Suprapubic skin (tissue), 4 donors: ENCODE results near the gene KRAS. TPM values are rescaled to one million over a fixed set of nuclear protein-coding genes. Genes with fewer than 3 reads are reported as not detected.
A peak's percentile ranks its signal among the peaks of the same experiment; 100 is the strongest.

ENCODE experiments used
- DNase-seq, 2 donors: peaks; one replicate each; pipeline ENCODE4 v3.0.0-alpha.2; 2019; ENCODE audit warnings: low spot score in 2 of 2
- H3K27ac ChIP-seq: fragments of 200-600 bp; sonication (generic); one replicate; pipeline ENCODE4 v1.5.1; 2019
- H3K27me3 ChIP-seq: fragments of 200-600 bp; sonication (generic); one replicate; pipeline ENCODE4 v1.5.1; 2019
- H3K36me3 ChIP-seq: fragments of 200-600 bp; sonication (generic); one replicate; pipeline ENCODE4 v1.5.1; 2019
- H3K4me1 ChIP-seq: fragments of 200-600 bp; sonication (generic); one replicate; pipeline ENCODE4 v1.5.1; 2019
- H3K4me3 ChIP-seq: fragments of 200-600 bp; sonication (generic); one replicate; pipeline ENCODE4 v1.5.1; 2019; ENCODE audit warnings: mild to moderate bottlenecking
- H3K9me3 ChIP-seq: fragments of 200-600 bp; sonication (generic); one replicate; pipeline ENCODE4 v1.5.1; 2019
- EP300 ChIP-seq: sonication (generic); formaldehyde crosslinking; IDR thresholded peaks from one replicate; pipeline ENCODE4 v1.6.1; 2017; ENCODE audit warnings: antibody characterized with exemption
- POLR2A ChIP-seq, 2 donors: fragments of 450-650 bp; IDR thresholded peaks; one replicate each; pipeline ENCODE4 v1.6.1; 2017; ENCODE audit warnings: antibody characterized with exemption in 2 of 2, mild to moderate bottlenecking in 2 of 2, moderate library complexity in 2 of 2
- POLR2AphosphoS5 ChIP-seq, 3 donors: sonication (generic); formaldehyde crosslinking; IDR thresholded peaks; one replicate each; pipeline ENCODE4 v1.6.1; 2017; ENCODE audit warnings: antibody characterized with exemption in 3 of 3
- WGBS: methylation state at CpG from one replicate; pipeline ENCODE4 v1.1.5; 2018; 5-methylcytosine and 5-hydroxymethylcytosine counted together
- total RNA-seq, 4 donors: library from RNA; depleted of rRNA; stranded (reverse); fragments of >200 nt; gene quantifications; one replicate each; pipeline ENCODE4 v1.1.0, GENCODE V29; 2016
- TF ChIP-seq, protein P1 (sequence below), 2 donors: fragments of 200-600 bp in 1 of 2; fragments of 450-650 bp in 1 of 2; sonication (generic) in 1 of 2; IDR thresholded peaks; one replicate each; pipeline ENCODE4 v1.5.1; 2016 to 2019; ENCODE audit warnings: antibody characterized with exemption in 2 of 2, mild to moderate bottlenecking in 1 of 2, moderate library complexity in 1 of 2

The KRAS gene
- total RNA-seq, 4 donors from 2014 or later, result 14.9 to 26.8 (median 19.2) TPM

DNA sequence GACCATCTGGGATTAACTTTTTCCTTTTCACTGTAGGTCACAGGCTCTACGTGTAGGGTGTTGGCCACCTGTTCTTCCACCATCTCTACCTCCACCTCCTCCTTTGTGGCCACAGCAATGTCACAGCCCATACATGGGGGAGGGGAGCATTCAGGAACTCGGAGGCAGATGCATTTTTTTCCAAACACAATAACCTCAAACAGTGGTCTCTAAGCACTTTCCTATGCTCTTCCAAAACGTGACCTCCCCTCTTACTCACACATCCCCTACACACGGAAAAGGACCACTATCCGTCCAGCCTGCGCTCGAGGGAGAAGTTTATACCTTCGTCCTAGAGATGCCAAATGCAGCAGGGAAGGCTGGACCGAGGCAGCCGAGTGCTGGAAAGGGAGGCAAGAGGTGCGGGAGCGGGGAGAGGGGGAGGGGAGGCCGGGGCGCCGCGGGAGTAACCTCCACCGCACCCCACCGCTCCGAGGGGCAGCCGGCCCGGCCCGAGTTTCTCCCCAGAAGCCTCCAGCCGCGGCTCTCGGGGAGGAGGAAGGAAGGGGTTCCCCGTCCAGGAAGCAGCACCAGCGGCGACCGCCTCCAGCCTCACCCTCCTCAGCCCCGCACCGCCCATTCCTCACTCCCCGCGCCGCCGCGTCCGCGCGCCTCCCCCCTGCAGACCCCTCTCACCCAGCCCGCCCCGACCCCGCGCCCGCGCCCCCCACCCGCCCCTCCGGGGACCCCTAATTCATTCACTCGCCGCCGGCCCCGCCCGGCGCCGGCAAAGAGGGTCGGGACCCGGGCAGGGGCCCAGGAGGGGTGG, 594 bp downstream of the KRAS start:
- WGBS, result under 1% methylated on average over 29 of the region's 56 CpGs
- DNase-seq, result peak; percentile 83 to 86
- H3K27me3 ChIP-seq, result no peaks in the 10 kb centered on the region
- TF ChIP-seq, protein P1, sequence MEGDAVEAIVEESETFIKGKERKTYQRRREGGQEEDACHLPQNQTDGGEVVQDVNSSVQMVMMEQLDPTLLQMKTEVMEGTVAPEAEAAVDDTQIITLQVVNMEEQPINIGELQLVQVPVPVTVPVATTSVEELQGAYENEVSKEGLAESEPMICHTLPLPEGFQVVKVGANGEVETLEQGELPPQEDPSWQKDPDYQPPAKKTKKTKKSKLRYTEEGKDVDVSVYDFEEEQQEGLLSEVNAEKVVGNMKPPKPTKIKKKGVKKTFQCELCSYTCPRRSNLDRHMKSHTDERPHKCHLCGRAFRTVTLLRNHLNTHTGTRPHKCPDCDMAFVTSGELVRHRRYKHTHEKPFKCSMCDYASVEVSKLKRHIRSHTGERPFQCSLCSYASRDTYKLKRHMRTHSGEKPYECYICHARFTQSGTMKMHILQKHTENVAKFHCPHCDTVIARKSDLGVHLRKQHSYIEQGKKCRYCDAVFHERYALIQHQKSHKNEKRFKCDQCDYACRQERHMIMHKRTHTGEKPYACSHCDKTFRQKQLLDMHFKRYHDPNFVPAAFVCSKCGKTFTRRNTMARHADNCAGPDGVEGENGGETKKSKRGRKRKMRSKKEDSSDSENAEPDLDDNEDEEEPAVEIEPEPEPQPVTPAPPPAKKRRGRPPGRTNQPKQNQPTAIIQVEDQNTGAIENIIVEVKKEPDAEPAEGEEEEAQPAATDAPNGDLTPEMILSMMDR (IDR thresholded peaks at IDR 0.05), result no peak
- TF ChIP-seq POLR2A (IDR thresholded peaks at IDR 0.05), result no peak
- no peak for TF ChIP-seq POLR2AphosphoS5 (IDR thresholded peaks at IDR 0.05)
- no peak for TF ChIP-seq EP300
- no peaks in the 10 kb centered on the region for H3K36me3 ChIP-seq
- no peaks in the 10 kb centered on the region for H3K9me3 ChIP-seq
- peak overlapping the region; percentile 97 for H3K27ac ChIP-seq
- peaks cover 18% of the 10 kb centered on the region for H3K4me1 ChIP-seq
- peak overlapping the region; percentile 98 for H3K4me3 ChIP-seq

DNA sequence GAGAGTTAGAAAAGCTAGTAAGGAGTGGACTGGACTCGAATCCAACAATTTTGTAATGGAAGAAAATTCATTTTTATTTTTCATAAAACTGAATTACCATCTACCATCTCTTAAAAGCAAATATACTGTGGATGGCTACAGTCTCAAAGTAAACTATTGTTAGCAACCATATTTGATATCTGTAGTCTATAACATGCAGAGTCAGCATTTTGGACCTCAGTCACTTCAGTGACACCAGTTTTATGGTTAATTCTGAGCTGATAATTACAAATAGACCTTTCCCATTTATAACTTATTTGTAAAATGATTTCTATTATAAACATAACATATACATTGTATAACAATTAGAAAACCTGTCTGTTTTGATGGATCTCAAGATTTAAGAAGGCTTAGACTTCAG, 2.0 kb downstream of the KRAS start:
- H3K27me3 ChIP-seq, result no peaks in the 10 kb centered on the region
- no peak overlapping the region for H3K27ac ChIP-seq
- no peaks in the 10 kb centered on the region for H3K9me3 ChIP-seq
- peaks cover 18% of the 10 kb centered on the region for H3K4me1 ChIP-seq
- WGBS, result 97% methylated on average over 1 of the region's 1 CpG
- DNase-seq, result no peak
- H3K36me3 ChIP-seq, result no peaks in the 10 kb centered on the region
- H3K4me3 ChIP-seq, result no peak overlapping the region
- TF ChIP-seq, protein P1 (IDR thresholded peaks at IDR 0.05), result no peak
- TF ChIP-seq EP300 (no peak), POLR2A (IDR thresholded peaks at IDR 0.05) (no peak), POLR2AphosphoS5 (IDR thresholded peaks at IDR 0.05) (no peak)

DNA sequence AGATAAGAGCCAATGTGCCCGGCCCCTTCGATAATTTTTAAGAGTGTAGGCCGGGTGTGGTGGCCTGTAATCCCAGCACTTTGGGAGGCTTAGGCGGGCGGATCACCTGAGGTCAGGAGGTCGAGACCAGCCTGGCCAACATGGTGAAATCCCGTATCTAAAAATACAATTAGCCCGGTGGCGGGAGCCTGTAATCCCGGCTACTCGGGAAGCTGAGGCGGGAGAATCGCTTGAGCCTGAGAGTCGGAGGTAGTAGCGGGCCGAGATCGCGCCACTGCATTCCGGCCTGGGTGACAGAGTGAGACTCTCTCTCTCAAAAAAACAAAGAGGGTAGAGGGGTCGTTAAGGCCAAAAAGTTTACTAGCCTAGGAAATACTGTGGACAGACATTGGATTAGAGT, 2.6 kb downstream of the KRAS start:
- TF ChIP-seq POLR2AphosphoS5 (IDR thresholded peaks at IDR 0.05), result no peak
- no peak for TF ChIP-seq POLR2A (IDR thresholded peaks at IDR 0.05)
- no peak for TF ChIP-seq EP300
- TF ChIP-seq, protein P1 (IDR thresholded peaks at IDR 0.05), result no peak
- DNase-seq, result no peak
- no peak overlapping the region for H3K27ac ChIP-seq
- no peaks in the 10 kb centered on the region for H3K27me3 ChIP-seq
- no peak overlapping the region for H3K4me3 ChIP-seq
- 97% methylated on average over 20 of the region's 20 CpGs for WGBS
- H3K36me3 ChIP-seq, result no peaks in the 10 kb centered on the region
- peaks cover 18% of the 10 kb centered on the region for H3K4me1 ChIP-seq
- no peaks in the 10 kb centered on the region for H3K9me3 ChIP-seq

DNA sequence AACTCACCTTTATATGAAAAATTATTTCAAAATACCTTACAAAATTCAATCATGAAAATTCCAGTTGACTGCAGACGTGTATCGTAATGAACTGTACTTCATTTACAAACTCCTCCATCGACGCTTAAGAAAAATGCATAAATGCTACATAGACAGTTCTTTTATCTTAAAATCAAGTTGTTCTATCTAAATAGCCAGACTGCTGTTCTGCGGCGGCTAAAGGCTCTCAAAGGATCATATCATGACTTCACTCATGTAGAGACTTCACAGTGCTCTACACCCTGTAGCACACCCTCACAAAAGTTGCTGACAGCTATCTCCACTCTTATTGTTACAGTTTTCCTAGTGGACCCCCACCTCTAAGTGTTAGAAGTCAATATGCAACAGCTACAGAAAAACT, 5.2 kb downstream of the KRAS start:
- no peaks in the 10 kb centered on the region for H3K36me3 ChIP-seq
- H3K4me3 ChIP-seq, result no peak overlapping the region
- H3K27me3 ChIP-seq, result no peaks in the 10 kb centered on the region
- no peak for TF ChIP-seq POLR2A (IDR thresholded peaks at IDR 0.05)
- no peak for TF ChIP-seq EP300
- TF ChIP-seq POLR2AphosphoS5 (IDR thresholded peaks at IDR 0.05), result no peak
- TF ChIP-seq, protein P1 (IDR thresholded peaks at IDR 0.05), result no peak
- H3K9me3 ChIP-seq, result no peaks in the 10 kb centered on the region
- H3K4me1 ChIP-seq, result peaks cover 15% of the 10 kb centered on the region
- 92% methylated on average over 6 of the region's 6 CpGs for WGBS
- DNase-seq, result no peak
- H3K27ac ChIP-seq, result no peak overlapping the region

DNA sequence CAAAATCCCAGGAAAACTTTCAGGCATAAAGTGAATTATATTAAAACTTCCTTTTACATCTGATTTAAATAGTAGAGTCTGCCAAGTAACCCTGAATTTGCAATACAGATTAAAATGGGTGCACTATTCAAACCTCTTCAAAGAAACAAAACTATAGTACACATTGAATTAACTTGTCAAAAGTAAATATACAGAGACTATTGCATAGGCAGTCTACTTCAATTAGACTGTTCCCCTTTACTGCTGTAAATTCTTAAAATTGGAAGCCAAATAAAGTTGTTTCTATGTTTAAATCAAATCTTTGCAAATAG, 7.1 kb downstream of the KRAS start:
- no peak for DNase-seq
- H3K27ac ChIP-seq, result no peak overlapping the region
- H3K4me3 ChIP-seq, result no peak overlapping the region
- H3K4me1 ChIP-seq, result peaks cover 4% of the 10 kb centered on the region
- no peaks in the 10 kb centered on the region for H3K36me3 ChIP-seq
- no peaks in the 10 kb centered on the region for H3K9me3 ChIP-seq
- TF ChIP-seq POLR2AphosphoS5 (IDR thresholded peaks at IDR 0.05) (no peak), EP300 (no peak), POLR2A (IDR thresholded peaks at IDR 0.05) (no peak)
- TF ChIP-seq, protein P1 (IDR thresholded peaks at IDR 0.05), result no peak
- no peaks in the 10 kb centered on the region for H3K27me3 ChIP-seq
